Activated CD8-positive, alpha-beta memory T cell treated with anti-CD3 and anti-CD28 coated beads, Interleukin-2, amount 50 U/mL, for 1 hour (primary cell): Measurements from ENCODE around the gene ATXN7L3B.
"Not testable (repeated sequence)": the region's sequence is repeated elsewhere in the genome, so short reads cannot be mapped to it uniquely, and the experiment has no call there.

Experiments
- DNase-seq: peaks from one replicate; pipeline ENCODE4 v3.0.0-alpha.2; 2020; ENCODE audit errors: extremely low read depth

The ATXN7L3B gene

GRCh38 chr12:74537707-74538385 lies at the start of gene ATXN7L3B:
ATXN7L3B (plus strand) TSS chr12:74537835; CDS start chr12:74538113, 278 bp downstream.
- DNase-seq = peak; percentile 82

DNA sequence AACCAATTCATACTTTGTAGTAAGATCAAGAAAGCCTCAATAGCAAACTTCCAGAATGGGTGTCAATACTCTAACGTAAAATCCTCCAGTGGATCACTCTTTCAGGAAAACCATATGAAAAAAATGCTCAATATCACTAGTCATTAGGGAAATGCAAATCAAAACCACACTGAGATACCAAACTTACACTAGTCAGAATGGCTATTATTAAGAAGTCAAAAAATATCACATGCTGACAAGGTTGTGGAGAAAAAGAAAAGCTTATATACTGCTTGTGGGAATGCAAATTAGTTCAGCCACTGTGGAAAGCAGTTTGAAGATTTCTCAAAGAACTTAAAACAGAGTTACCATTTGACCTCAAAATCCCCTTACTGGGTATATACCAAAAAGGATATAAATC lies 49.5 kb upstream of the ATXN7L3B start:
- DNase-seq = no peak

DNA sequence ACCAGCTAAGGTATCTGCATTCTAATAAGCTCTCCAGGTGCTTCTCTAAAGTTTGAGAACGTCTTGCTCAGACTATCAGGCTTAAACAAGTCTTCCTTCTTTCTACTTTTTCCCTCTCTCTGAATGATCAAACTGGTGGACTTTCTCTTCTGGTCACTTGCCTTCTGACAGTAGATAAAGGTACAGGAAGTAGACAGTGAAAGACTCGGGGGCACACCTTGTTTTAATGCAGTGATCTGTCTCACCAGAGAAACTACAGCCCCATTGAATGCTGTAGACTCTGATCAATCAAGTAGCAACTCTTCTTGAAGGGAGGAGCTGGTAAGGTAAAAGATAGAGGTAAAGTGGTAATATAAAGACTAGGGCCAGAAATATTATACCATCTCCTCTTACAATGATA lies 48.1 kb upstream of the ATXN7L3B start:
- no peak for DNase-seq

GRCh38 chr12:74490390-74491064 lies 47.1 kb upstream of the ATXN7L3B start:
- DNase-seq = no peak

DNA sequence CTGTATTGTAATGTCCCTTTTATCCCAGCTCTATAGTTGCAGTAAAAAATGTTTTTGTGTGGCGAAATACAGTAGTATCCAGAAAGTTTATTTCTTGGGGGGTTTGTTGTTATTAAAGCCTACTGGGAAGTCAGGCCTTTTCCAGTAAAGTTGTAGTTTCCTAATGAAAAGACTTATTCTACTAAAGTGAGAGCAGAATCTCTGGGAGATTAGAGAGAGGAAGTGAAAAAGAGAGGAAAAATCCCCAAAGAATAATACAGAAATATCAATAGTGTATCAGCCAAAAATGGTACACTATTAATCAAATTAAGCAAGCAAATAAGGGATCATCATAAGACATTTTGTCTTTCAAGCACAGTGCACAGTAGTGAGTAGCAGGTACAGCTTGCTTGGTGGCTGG lies 46.3 kb upstream of the ATXN7L3B start:
- no peak for DNase-seq

DNA sequence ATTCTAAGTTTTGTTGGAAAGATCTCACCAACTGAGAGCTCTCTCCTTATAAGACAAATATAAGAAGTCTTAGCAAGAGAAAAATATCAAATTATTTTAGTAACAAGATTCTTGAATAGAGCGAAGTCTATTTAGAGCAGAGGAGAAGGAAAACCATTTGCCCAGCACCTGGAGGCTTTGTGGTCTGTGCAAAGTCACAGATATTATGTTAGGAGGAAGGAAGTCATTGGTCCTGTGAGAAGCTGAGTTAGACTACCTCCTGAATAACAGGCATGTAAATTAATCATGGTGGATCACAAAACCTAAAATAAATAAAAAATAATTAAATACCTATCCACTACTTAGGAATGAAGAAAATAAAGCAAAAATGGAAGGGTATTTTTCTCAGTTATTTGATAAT lies 38.4 kb upstream of the ATXN7L3B start:
- DNase-seq = no peak

DNA sequence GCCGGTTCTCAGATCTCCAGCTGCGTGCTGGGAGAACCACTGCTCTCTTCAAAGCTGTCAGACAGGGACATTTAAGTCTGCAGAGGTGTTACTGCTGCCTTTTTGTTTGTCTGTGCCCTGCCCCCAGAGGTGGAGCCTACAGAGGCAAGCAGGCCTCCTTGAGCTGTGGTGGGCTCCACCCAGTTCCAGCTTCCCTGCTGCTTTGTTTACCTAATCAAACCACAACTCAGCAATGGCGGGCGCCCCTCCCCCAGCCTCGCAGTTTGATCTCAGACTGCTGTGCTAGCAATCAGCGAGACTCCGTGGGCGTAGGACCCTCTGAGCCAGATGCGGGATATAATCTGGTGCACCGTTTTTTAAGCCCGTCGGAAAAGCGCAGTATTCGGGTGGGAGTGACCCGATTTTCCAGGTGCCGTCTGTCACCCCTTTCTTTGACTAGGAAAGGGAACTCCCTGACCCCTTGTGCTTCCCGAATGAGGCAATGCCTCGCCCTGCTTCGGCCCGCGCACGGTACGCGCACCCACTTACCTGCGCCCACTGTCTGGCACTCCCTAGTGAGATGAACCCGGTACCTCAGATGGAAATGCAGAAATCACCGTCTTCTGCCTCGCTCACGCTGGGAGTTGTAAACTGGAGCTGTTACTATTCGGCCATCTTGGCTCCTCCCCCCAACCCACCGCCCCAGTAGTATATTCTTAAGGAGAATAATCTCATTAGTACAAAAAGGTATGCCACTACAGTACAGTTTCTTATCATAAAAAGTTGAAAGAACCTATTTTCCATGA lies 28.6 kb upstream of the ATXN7L3B start:
- not testable (repeated sequence) for DNase-seq

- DNase-seq = no peak
Measured at GRCh38 chr12:74509886-74510285, 27.7 kb upstream of the ATXN7L3B start.

- no peak for DNase-seq
Measured at GRCh38 chr12:74514098-74514872, 23.4 kb upstream of the ATXN7L3B start.

- no peak for DNase-seq
Measured at GRCh38 chr12:74515849-74516248, 21.8 kb upstream of the ATXN7L3B start.

GRCh38 chr12:74526535-74526934 lies 11.1 kb upstream of the ATXN7L3B start:
- no peak for DNase-seq

- no peak for DNase-seq
Measured at GRCh38 chr12:74527491-74527890, 10.1 kb upstream of the ATXN7L3B start.

GRCh38 chr12:74530676-74531075 lies 7.0 kb upstream of the ATXN7L3B start:
- no peak for DNase-seq

DNA sequence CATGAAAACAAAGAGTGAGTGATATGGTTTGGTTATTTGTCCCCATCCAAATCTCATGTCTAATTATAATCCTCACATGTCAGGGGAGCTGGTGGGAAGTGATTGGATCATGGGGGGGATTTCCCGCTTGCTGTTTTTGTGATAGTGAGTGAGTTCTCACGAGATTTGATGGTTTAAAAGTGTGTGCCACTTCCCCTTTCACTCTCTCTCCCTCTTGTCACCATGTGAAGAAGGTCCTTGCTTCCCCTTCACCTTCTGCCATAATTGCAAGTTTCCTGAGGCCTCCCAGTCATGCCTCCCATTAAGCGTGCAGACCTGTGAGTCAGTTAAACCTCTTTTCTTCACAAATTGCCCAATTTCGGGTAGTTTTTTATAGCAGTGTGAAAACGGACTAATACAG lies 2.1 kb upstream of the ATXN7L3B start:
- DNase-seq = no peak

GRCh38 chr12:74537126-74537706 lies 419 bp upstream of the ATXN7L3B start:
- no peak for DNase-seq

DNA sequence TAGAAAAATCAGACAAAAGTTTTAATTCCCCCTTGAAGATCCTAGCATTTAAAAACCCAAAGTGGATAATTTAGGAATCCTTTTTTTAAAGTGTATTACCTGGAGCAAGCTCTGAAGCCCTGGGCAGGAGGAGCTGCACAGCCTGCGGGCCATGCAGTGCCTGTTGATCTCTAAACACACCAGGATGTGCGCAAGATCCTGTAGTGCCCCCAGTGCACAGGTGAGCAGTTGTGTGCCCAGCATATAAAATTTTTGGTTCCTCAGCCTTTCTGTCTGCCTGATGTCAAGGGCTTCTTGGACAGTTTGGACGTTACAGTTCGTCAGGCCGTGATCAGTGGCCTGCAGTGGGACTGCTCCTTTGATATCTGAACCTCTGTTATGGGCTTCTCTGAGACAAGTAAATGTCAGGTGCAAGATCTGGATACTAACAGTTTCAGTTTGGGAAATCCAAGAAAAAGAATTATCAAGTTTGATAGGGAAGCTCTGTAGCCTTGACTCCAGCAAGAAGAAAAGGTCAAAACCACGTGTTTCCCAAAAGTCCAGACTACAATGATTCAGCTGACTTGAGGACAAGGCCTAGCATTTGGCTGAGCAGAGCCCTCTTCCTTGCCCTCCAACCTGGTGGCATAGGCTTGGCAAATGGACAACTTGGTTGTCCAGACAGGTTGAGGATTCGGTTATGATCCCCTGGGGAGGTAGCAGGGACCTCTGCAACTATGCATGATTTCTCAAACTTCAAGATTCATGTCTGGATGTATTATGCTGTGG lies 1.0 kb downstream of the ATXN7L3B start:
- no peak for DNase-seq

- DNase-seq = no peak
Measured at GRCh38 chr12:74539261-74539660, 1.6 kb downstream of the ATXN7L3B start.

GRCh38 chr12:74539765-74540526 lies 2.3 kb downstream of the ATXN7L3B start:
- no peak for DNase-seq

DNA sequence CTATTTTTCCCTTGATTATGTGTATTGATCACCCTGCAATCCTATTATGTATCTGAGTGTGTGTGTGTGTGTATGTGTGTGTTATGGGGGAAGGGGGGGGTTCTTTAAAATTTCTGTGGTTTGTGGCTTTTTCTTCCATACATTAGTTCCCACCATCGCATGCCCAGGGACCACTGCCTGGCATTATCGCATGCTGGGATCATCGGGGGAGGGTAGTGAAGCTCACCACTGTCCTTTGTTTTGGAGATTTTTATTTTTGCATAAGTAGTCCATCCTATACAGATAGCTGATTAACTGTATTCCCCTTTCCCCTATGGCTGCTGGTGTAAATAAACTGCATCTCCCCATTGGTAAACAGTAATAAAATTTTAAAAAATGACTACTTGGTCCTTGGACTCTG lies 3.4 kb downstream of the ATXN7L3B start:
- DNase-seq = no peak

- DNase-seq = no peak
Measured at GRCh38 chr12:74547249-74547648, 9.6 kb downstream of the ATXN7L3B start.
